CD4-positive, alpha-beta T cell treated with Interleukin-1 beta for 1 hour (primary cell): Measurements from ENCODE around the gene PLIN3.
"Not testable (repeated sequence)": the region's sequence is repeated elsewhere in the genome, so short reads cannot be mapped to it uniquely, and the experiment has no call there.

Source experiments
- DNase-seq, 2 donors: peaks; one replicate each; pipeline ENCODE4 v3.0.0-alpha.2; 2020 to 2022

PLIN3 gene

GRCh38 chr19:4845975-4846374, 21.5 kb downstream of the PLIN3 start:
- DNase-seq: not testable (repeated sequence)

GRCh38 chr19:4844348-4845179, 22.9 kb downstream of the PLIN3 start:
- DNase-seq: no peak

- DNase-seq: no peak
Measured at GRCh38 chr19:4843647-4843965, 23.9 kb downstream of the PLIN3 start.

GRCh38 chr19:4839192-4839591, 28.3 kb downstream of the PLIN3 start:
- DNase-seq: no peak

- no peak for DNase-seq
Measured at GRCh38 chr19:4832776-4833175, 34.7 kb downstream of the PLIN3 start.

GRCh38 chr19:4831979-4832340, 35.5 kb downstream of the PLIN3 start:
- not testable (repeated sequence) for DNase-seq

GRCh38 chr19:4831304-4831978, 36.0 kb downstream of the PLIN3 start, which contains the start of gene TICAM1:
Gene TICAM1, minus strand, starts transcription at chr19:4831712. Its CDS starts 13,335 bp downstream, at chr19:4818377.
- peak; percentile 89 to 90 for DNase-seq

- DNase-seq: no peak
Measured at GRCh38 chr19:4830768-4831265, 36.6 kb downstream of the PLIN3 start.

- DNase-seq: no peak
Measured at GRCh38 chr19:4830332-4830731, 37.1 kb downstream of the PLIN3 start.

- peak in 1 of 2 donors; percentile 24 for DNase-seq
Measured at GRCh38 chr19:4829001-4829712, 38.3 kb downstream of the PLIN3 start.

- no peak for DNase-seq
Measured at GRCh38 chr19:4823577-4823976, 43.9 kb downstream of the PLIN3 start.

- not testable (repeated sequence) for DNase-seq
Measured at GRCh38 chr19:4822354-4822753, 45.1 kb downstream of the PLIN3 start.

- DNase-seq: no peak
Measured at GRCh38 chr19:4821265-4821664, 46.2 kb downstream of the PLIN3 start.

GRCh38 chr19:4817467-4818277, 49.8 kb downstream of the PLIN3 start:
- no peak for DNase-seq

GRCh38 chr19:4816950-4817278, 50.6 kb downstream of the PLIN3 start:
- DNase-seq: no peak

GRCh38 chr19:4816202-4816949, 51.1 kb downstream of the PLIN3 start:
- no peak for DNase-seq

GRCh38 chr19:4815426-4816201, 51.9 kb downstream of the PLIN3 start:
- peak; percentile 81 to 82 for DNase-seq

- DNase-seq: no peak
Measured at GRCh38 chr19:4814625-4815425, 52.6 kb downstream of the PLIN3 start.

GRCh38 chr19:4811328-4812131, 55.9 kb downstream of the PLIN3 start:
- DNase-seq: peak; percentile 82 to 86
